ENCODE data around the gene SCAND1. TPM values are rescaled to one million over a fixed set of nuclear protein-coding genes. Genes with fewer than 3 reads are reported as not detected.

SCAND1 gene

DNA sequence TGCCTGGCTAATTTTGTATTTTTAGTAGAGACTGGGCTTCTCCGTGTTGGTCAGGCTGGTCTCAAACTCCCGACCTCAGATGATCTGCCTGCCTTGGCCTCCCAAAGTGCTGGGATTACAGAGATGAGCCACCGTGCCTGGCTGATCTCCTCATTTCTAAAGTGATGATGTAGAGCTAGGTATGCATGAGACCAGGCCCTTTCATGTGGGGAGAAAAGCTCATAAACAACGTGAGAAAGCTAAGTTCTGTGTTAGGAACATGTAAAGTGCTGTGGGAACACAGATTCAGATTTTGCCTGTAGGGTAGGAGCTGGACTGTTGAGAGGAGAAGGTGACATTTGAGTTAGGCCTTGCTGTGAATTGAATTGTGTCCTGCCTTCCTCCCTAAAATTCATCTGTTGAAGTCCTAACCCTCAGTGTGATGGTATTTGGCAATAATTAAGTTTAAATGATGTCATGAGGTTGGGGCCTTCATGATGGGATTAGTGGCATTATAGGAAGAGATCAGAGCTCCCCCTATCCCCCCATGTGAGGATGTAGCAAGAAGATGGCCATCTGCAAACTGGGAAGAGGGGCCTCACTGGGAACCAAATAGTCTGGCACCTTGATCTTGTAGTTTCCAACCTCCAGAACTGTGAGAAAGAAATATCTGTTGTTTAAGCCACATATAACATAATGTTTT is 49.2 kb downstream of the SCAND1 start:
- H3K4me3 ChIP-seq (ENCODE audit: insufficient read depth in 1 of 2, low read depth in 1 of 2, low read length in 2 of 2): no peak overlapping the region
- no peak overlapping the region for H3K23ac ChIP-seq (ENCODE audit: low read length in 2 of 2)
- H3K14ac ChIP-seq (ENCODE audit: low read length in 2 of 2): no peak overlapping the region
- no peak overlapping the region for H4K91ac ChIP-seq (ENCODE audit: low read length)
- H2BK120ac ChIP-seq (ENCODE audit: low read depth, low read length): no peak overlapping the region
- peaks cover 6% of the 10 kb centered on the region for H3K4me1 ChIP-seq (ENCODE audit: control insufficient read depth, insufficient read depth, low read depth, low read length)
- DNase-seq: no peak
- H2BK5ac ChIP-seq (ENCODE audit: low read depth, low read length, poor library complexity, severe bottlenecking): no peak overlapping the region
- no peak overlapping the region for H3K18ac ChIP-seq (ENCODE audit: low read depth in 1 of 2, low read length in 2 of 2)
- no peaks in the 10 kb centered on the region for H3K9me3 ChIP-seq (ENCODE audit: control insufficient read depth, low read length)
- H4K8ac ChIP-seq (ENCODE audit: low read length): no peak overlapping the region
- no peak overlapping the region for H3K4ac ChIP-seq (ENCODE audit: low read depth in 1 of 2, low read length in 2 of 2)
- H2BK15ac ChIP-seq (ENCODE audit: low read depth, poor library complexity, severe bottlenecking): no peak overlapping the region
- peaks cover 18% of the 10 kb centered on the region for H3K79me1 ChIP-seq (replicated peaks; ENCODE audit: low read length, poor library complexity, severe bottlenecking)
- H3K4me2 ChIP-seq (ENCODE audit: low read length, poor library complexity, severe bottlenecking): no peak overlapping the region
- H2AK5ac ChIP-seq (ENCODE audit: low read length, severe bottlenecking): no peak overlapping the region
- H3K9ac ChIP-seq (ENCODE audit: low read length): no peak overlapping the region
- no peak overlapping the region for H2BK12ac ChIP-seq (ENCODE audit: low read length in 2 of 2)
- 95% methylated on average over 4 of the region's 4 CpGs for WGBS
- H3K27me3 ChIP-seq (ENCODE audit: control insufficient read depth in 1 of 2, insufficient read depth in 1 of 2, low read length in 2 of 2): no peaks in the 10 kb centered on the region
- no peak overlapping the region for H2AFZ ChIP-seq (ENCODE audit: low read depth, low read length)
- peaks cover 7 to 43% of the 10 kb centered on the region in 2 experiments for H3K36me3 ChIP-seq (ENCODE audit: control insufficient read depth in 1 of 2, insufficient read depth in 2 of 2, low read depth in 1 of 2, low read length in 2 of 2)
- no peak overlapping the region for H3K27ac ChIP-seq (ENCODE audit: low read length, poor library complexity, severe bottlenecking)

- no peak overlapping the region for H3K9ac ChIP-seq (ENCODE audit: low read length)
- H3K14ac ChIP-seq (ENCODE audit: low read length in 2 of 2): no peak overlapping the region
- H3K18ac ChIP-seq (ENCODE audit: low read depth in 1 of 2, low read length in 2 of 2): no peak overlapping the region
- peaks cover 6% of the 10 kb centered on the region for H3K4me1 ChIP-seq (ENCODE audit: control insufficient read depth, insufficient read depth, low read depth, low read length)
- no peak overlapping the region for H3K27ac ChIP-seq (ENCODE audit: low read length, poor library complexity, severe bottlenecking)
- WGBS: 95% methylated on average over 2 of the region's 3 CpGs
- H3K27me3 ChIP-seq (ENCODE audit: control insufficient read depth in 1 of 2, insufficient read depth in 1 of 2, low read length in 2 of 2): no peaks in the 10 kb centered on the region
- no peak overlapping the region for H2BK15ac ChIP-seq (ENCODE audit: low read depth, poor library complexity, severe bottlenecking)
- no peak overlapping the region for H3K23ac ChIP-seq (ENCODE audit: low read length in 2 of 2)
- no peak overlapping the region for H2BK120ac ChIP-seq (ENCODE audit: low read depth, low read length)
- DNase-seq: no peak
- no peak overlapping the region for H2AK5ac ChIP-seq (ENCODE audit: low read length, severe bottlenecking)
- H3K79me1 ChIP-seq (replicated peaks; ENCODE audit: low read length, poor library complexity, severe bottlenecking): peaks cover 21% of the 10 kb centered on the region
- H3K4me2 ChIP-seq (ENCODE audit: low read length, poor library complexity, severe bottlenecking): no peak overlapping the region
- no peak overlapping the region for H3K4me3 ChIP-seq (ENCODE audit: insufficient read depth in 1 of 2, low read depth in 1 of 2, low read length in 2 of 2)
- peaks cover 13 to 49% of the 10 kb centered on the region in 2 experiments for H3K36me3 ChIP-seq (ENCODE audit: control insufficient read depth in 1 of 2, insufficient read depth in 2 of 2, low read depth in 1 of 2, low read length in 2 of 2)
- H2BK12ac ChIP-seq (ENCODE audit: low read length in 2 of 2): no peak overlapping the region
- H4K91ac ChIP-seq (ENCODE audit: low read length): no peak overlapping the region
- no peak overlapping the region for H2BK5ac ChIP-seq (ENCODE audit: low read depth, low read length, poor library complexity, severe bottlenecking)
- H4K8ac ChIP-seq (ENCODE audit: low read length): no peak overlapping the region
- H3K9me3 ChIP-seq (ENCODE audit: control insufficient read depth, low read length): no peaks in the 10 kb centered on the region
- H2AFZ ChIP-seq (ENCODE audit: low read depth, low read length): no peak overlapping the region
- no peak overlapping the region for H3K4ac ChIP-seq (ENCODE audit: low read depth in 1 of 2, low read length in 2 of 2)
These were observed 50.5 kb downstream of the SCAND1 start for GRCh38 chr20:35903843-35904242.

Small RNAs within 50 kb of the gene (small RNA-seq; reads per million reads assigned to genes)
- gene RNU6-937P (ENCODE audit: low read depth): not detected

Data from mesenchymal stem cell (in vitro differentiated cells and primary cell).